DMS153 treated with DMSO at 0.1 percent for 48 hours (cell line): ENCODE results near the gene SLC25A47.
"Not testable (repeated sequence)": the region's sequence is repeated elsewhere in the genome, so short reads cannot be mapped to it uniquely, and the experiment has no call there.

Experiments used
- DNase-seq: peaks from one replicate; lab custom pipeline; 2025; ENCODE audit not compliant: unreplicated experiment; lab: John Stamatoyannopoulos, UW

SLC25A47 gene

GRCh38 chr14:100289916-100290606 lies 33.1 kb upstream of the SLC25A47 start:
- no peak for DNase-seq

- no peak for DNase-seq
These were observed 32.4 kb upstream of the SLC25A47 start for GRCh38 chr14:100290607-100291304.

- no peak for DNase-seq
These were observed 31.6 kb upstream of the SLC25A47 start for GRCh38 chr14:100291305-100292075.

- no peak for DNase-seq
These were observed 30.8 kb upstream of the SLC25A47 start for GRCh38 chr14:100292301-100292775.

- DNase-seq = no peak
These were observed 30.2 kb upstream of the SLC25A47 start for GRCh38 chr14:100292776-100293461.

DNA sequence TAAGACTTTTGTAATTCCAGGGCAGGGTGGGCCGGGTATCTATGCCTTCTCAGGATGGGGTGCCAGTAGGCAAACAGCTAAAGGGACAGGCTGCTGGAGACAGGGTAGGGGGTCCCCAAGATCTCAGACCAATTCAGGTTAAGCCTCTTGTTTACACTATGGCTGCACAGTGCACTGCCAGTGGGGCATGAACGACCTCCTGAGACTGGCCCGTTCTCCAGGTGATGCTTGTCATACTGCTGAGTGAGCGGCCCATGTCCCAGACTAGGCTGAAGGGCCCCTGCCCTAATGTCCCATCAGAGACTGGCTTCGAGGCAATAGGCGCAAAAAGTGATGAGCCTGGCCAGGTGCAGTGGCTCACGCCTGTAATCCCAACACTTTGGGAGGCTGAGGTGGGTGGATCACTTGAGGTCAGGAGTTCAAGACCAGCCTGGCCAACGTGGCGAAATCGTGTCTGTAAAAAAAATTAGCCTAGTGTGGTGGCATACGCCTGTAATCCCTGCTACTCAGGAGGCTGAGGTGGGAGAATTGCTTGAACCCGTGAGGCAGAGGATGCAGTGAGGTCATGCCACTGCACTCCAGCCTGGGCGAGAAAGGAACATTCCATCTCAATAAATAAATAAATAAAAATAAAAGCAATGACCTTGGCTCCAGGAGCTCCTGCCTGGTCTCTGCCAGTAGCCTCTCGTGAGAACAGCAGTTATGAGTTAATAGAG lies 29.5 kb upstream of the SLC25A47 start:
- no peak for DNase-seq

DNA sequence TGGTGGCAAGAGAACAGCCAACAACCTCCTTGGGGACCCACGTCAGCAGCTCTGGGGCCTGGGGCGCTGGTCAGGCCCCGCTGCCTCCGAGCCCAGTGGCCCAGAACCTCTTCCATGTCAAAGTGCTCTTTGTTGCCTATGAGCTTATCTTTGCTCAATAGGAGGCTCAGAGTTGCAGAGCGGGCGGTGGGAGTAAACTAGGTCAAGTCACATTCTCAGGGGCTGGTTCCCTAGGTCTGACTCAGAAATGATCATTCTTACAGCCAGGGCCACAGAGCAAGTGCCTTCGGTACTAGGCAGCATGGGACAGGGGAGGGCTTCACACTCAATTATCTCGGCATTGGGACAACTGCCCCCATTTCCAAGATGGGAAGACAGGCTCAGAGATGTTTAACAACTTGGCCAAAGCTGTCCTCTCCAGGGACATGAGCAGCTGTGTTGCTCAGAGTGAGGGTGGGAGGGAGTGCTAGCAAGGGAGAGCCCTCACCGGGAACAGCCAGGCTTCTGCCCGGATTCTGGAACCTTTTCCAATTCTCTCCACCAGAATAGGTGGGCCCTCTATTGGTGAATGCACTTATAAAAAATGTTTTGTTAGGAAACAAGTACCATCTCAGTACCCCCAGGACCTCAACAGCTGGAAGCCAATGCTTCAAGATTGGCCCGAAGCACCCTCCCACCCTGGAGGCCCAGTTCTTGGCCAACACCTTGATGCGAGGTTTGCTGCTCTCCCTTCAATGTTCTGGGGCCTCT lies 28.8 kb upstream of the SLC25A47 start:
- DNase-seq = no peak

- no peak for DNase-seq
These were observed 28.2 kb upstream of the SLC25A47 start for GRCh38 chr14:100294963-100295330.

GRCh38 chr14:100295376-100296105 lies 27.6 kb upstream of the SLC25A47 start:
- no peak for DNase-seq

DNA sequence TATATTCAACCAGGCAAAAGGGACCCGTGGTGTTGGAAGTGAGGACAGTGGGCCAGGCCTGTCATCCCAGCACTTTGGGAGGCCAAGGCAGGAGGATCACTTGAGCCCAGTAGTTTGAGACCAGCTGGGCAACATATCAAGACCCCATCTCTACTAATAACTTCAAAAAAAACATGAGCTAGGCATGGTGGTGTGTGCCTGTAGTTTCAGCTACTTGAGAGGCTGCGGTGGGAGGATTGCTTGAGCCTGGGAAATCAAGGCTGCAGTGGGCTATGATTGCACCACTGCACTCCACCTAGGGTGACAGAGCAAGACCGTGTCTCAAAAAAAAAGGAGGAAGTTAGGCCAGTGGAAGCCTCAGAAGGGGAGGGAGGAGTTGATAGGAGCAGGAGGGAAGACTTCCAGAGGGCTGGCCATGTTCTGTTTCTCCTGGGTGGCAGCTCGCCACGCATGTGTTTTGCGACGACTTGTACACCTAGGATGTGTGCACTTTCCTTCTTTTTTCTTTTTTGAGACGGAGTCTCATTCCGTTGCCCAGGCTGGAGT lies 27.0 kb upstream of the SLC25A47 start:
- DNase-seq = no peak

GRCh38 chr14:100296729-100297128 lies 26.4 kb upstream of the SLC25A47 start:
- not testable (repeated sequence) for DNase-seq

- DNase-seq = no peak
These were observed 25.5 kb upstream of the SLC25A47 start for GRCh38 chr14:100297320-100298300.

DNA sequence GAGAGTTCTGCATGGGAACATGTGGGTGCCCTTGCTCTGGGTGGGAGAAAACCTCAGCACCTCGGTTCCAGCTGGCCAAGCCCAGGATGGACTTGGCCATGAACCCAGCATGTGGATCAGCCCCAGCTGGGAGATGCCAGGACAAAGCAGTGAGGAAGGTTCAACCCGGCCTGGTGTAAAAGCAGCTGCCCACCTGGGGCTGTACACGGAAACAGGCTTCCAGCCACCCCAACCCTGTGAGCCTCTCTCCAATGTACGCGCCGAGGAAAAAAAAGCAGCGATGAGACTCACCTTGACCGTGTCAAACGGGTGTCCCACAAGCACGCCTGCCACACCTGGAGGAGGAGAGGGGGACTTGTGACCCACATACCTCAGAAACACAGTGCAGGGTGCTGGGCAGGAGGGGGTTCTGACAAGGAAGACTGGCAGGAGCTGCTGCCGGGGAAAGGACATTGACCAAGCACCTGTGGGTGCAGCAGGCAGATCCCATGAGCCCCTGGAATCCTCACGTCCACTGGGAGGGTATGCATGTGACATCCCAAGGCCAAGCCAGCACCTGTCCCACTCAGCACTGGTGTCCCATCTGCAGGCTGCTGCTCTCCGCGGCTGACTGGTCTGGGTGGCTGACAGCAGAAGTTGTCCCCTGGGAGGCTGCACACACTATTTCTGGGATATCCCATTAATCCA lies 24.4 kb upstream of the SLC25A47 start:
- no peak for DNase-seq

DNA sequence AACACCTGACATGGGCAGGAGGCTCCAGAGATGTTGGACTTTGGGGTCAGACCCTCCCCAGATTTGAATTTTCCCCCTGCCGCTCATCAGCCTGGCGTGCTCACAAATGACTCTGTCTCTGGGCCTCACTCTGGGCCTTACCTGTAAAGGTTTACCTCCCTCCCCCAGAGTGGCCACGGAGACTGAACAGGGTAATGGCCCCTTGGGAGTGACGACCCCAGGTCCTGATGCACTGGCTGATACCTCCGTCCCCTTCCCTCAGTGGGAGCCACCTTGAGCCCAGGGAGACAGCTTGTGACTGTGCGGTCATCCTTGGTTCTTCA lies 23.9 kb upstream of the SLC25A47 start:
- no peak for DNase-seq

GRCh38 chr14:100302616-100303015 lies 20.5 kb upstream of the SLC25A47 start:
- no peak for DNase-seq

DNA sequence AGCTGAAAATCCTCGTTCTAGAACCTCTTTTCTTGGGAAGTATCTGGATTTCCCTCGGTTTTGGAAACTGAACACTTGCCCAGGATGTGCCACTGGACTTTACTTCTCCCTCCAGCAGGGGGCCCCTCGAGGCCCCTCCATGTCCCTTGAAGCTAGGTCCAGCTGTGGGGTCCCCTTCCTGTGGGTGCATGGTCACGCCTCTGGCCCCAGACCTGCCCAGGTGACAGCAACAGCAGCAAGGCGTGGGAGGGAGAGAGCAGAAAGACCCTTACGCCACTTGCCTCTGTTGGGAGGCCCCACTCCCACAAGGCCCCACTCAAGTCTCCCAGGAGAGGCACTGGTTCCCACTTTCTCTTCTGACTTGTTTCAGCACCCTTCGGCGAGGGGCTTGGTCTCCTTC lies 20.0 kb upstream of the SLC25A47 start:
- no peak for DNase-seq

- no peak for DNase-seq
These were observed 19.2 kb upstream of the SLC25A47 start for GRCh38 chr14:100303925-100304324.
